KG1 (cell line): ENCODE results near the gene ARID1B.

ENCODE experiments used
- DNase-seq: peaks from one replicate; lab custom pipeline; 2025; lab: John Stamatoyannopoulos, UW

Gene ARID1B

GRCh38 chr6:157159348-157159747 lies 382.2 kb downstream of the ARID1B start:
- no peak for DNase-seq

GRCh38 chr6:157161912-157162311 lies 384.7 kb downstream of the ARID1B start:
- no peak for DNase-seq

GRCh38 chr6:157162766-157163433 lies 385.7 kb downstream of the ARID1B start:
- DNase-seq: no peak

- no peak for DNase-seq
These were observed 386.4 kb downstream of the ARID1B start for GRCh38 chr6:157163434-157164159.

- DNase-seq: no peak
These were observed 387.8 kb downstream of the ARID1B start for GRCh38 chr6:157164972-157165371.

- DNase-seq: no peak
These were observed 389.6 kb downstream of the ARID1B start for GRCh38 chr6:157166784-157167183.

- DNase-seq: no peak
These were observed 390.7 kb downstream of the ARID1B start for GRCh38 chr6:157167837-157168236.

- no peak for DNase-seq
These were observed 391.3 kb downstream of the ARID1B start for GRCh38 chr6:157168471-157168870.

GRCh38 chr6:157169226-157169625 lies 392.0 kb downstream of the ARID1B start:
- no peak for DNase-seq

- no peak for DNase-seq
These were observed 392.5 kb downstream of the ARID1B start for GRCh38 chr6:157169656-157170055.

- DNase-seq: no peak
These were observed 393.4 kb downstream of the ARID1B start for GRCh38 chr6:157170535-157170934.

GRCh38 chr6:157171801-157172200 lies 394.6 kb downstream of the ARID1B start:
- no peak for DNase-seq

- DNase-seq: no peak
These were observed 395.1 kb downstream of the ARID1B start for GRCh38 chr6:157172231-157172701.

GRCh38 chr6:157172830-157173536 lies 395.8 kb downstream of the ARID1B start:
- no peak for DNase-seq

- no peak for DNase-seq
These were observed 396.6 kb downstream of the ARID1B start for GRCh38 chr6:157173776-157174175.

GRCh38 chr6:157174731-157175130 lies 397.6 kb downstream of the ARID1B start:
- no peak for DNase-seq

- DNase-seq: no peak
These were observed 400.7 kb downstream of the ARID1B start for GRCh38 chr6:157177731-157178336.

GRCh38 chr6:157181649-157182048 lies 404.5 kb downstream of the ARID1B start:
- DNase-seq: no peak

GRCh38 chr6:157182503-157183264 lies 405.5 kb downstream of the ARID1B start:
- no peak for DNase-seq

GRCh38 chr6:157184202-157185015 lies 407.2 kb downstream of the ARID1B start:
- no peak for DNase-seq

GRCh38 chr6:157185171-157185570 lies 408.0 kb downstream of the ARID1B start:
- no peak for DNase-seq
